ENCODE measurements around the gene ALDH1B1. TPM values are rescaled to one million over a fixed set of nuclear protein-coding genes. Genes with fewer than 3 reads are reported as not detected.

The ALDH1B1 gene
- total RNA-seq, 4 donors from 2014 or later, result 14.7 to 42.0 (median 37.0) TPM

DNA sequence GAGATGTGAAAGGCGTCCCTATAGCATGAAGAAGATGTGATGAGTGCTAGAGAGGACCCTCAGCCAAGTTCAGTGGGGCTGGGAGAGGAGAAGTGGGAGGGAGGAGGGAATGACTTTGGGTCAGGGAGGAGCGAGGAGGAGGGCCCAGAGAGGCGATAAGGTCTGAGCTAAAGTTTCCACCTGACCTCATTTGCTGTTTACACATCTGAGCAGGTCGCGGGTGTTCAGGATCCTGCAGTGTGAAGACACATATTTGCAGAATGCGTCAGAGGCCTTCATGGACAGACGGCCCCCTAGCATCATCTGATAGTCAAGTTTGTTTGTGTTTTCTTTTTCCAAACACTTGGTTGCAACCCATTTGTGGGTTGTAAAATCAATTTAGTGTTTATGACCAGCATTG is 50.7 kb downstream of the ALDH1B1 start:
- DNase-seq, result no peak
- Histone ChIP-seq H3K27ac (no peak overlapping the region), H3K27me3 (no peaks in the 10 kb centered on the region)

GRCh38 chr9:38443597-38443996 is 51.1 kb downstream of the ALDH1B1 start:
- no peak overlapping the region for H3K4me3 ChIP-seq
- H3K27ac ChIP-seq, result no peak overlapping the region
- no peaks in the 10 kb centered on the region for H3K9me3 ChIP-seq
- no peak for TF ChIP-seq CTCF (IDR thresholded peaks at IDR 0.05)
- TF ChIP-seq POLR2A (IDR thresholded peaks at IDR 0.05), result no peak
- no peaks in the 10 kb centered on the region for H3K36me3 ChIP-seq
- H3K27me3 ChIP-seq, result no peaks in the 10 kb centered on the region
- DNase-seq, result no peak
- H3K4me1 ChIP-seq, result no peaks in the 10 kb centered on the region

More for the DNA sequence above, 50.7 kb downstream of the ALDH1B1 start:
- no peak for TF ChIP-seq POLR2A (IDR thresholded peaks at IDR 0.05)
- no peak for TF ChIP-seq CTCF (IDR thresholded peaks at IDR 0.05)
- Histone ChIP-seq H3K4me1 (no peaks in the 10 kb centered on the region), H3K4me3 (no peak overlapping the region), H3K9me3 (no peaks in the 10 kb centered on the region), H3K36me3 (no peaks in the 10 kb centered on the region)

GRCh38 chr9:38445154-38446043 is 52.9 kb downstream of the ALDH1B1 start:
- Histone ChIP-seq H3K27ac (no peak overlapping the region), H3K9me3 (no peaks in the 10 kb centered on the region), H3K4me1 (no peaks in the 10 kb centered on the region), H3K36me3 (no peaks in the 10 kb centered on the region), H3K4me3 (no peak overlapping the region), H3K27me3 (no peaks in the 10 kb centered on the region)
- TF ChIP-seq CTCF (IDR thresholded peaks at IDR 0.05) (no peak), POLR2A (IDR thresholded peaks at IDR 0.05) (no peak)
- no peak for DNase-seq

DNA sequence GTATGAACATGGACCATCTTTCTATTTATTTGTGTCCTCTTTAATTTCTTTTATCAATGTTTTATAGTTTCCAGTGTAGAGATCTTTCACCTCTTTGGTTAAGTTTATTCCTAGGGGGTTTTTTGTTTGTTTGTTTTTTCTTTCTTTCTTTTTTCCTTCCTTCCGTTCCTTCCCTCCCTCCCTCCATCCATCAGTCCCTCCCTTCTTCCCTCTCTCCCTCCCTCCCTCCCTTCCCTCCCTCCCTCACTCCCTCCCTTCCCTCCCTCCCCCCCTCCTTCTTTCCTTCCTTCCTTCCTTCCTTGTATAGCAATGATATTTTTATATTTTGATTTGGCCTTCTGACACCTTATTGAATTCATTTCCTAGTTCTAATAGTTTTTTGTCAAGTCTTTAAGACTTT is 55.2 kb downstream of the ALDH1B1 start:
- no peak overlapping the region for H3K27ac ChIP-seq
- H3K27me3 ChIP-seq, result no peaks in the 10 kb centered on the region
- H3K4me3 ChIP-seq, result no peak overlapping the region
- H3K4me1 ChIP-seq, result no peaks in the 10 kb centered on the region
- H3K36me3 ChIP-seq, result no peaks in the 10 kb centered on the region
- no peak for DNase-seq
- no peaks in the 10 kb centered on the region for H3K9me3 ChIP-seq
- TF ChIP-seq CTCF (IDR thresholded peaks at IDR 0.05) (no peak), POLR2A (IDR thresholded peaks at IDR 0.05) (no peak)

Other genes with a start within 250 kb of the ALDH1B1 start
- 1 to 10 TPM in 2 of 4 donors, not detected in 2; 1.2 to 1.4 TPM for gene IGFBPL1, start 31.8 kb downstream of the ALDH1B1 start, total RNA-seq
- 10 to 100 TPM in 2 of 4 donors, 1 to 10 TPM in 2; 6.7 to 18.1 (median 11.9) TPM for gene ANKRD18A, start 227.9 kb downstream of the ALDH1B1 start, total RNA-seq